ENCODE measurements around the gene GNA15.

Gene GNA15

DNA sequence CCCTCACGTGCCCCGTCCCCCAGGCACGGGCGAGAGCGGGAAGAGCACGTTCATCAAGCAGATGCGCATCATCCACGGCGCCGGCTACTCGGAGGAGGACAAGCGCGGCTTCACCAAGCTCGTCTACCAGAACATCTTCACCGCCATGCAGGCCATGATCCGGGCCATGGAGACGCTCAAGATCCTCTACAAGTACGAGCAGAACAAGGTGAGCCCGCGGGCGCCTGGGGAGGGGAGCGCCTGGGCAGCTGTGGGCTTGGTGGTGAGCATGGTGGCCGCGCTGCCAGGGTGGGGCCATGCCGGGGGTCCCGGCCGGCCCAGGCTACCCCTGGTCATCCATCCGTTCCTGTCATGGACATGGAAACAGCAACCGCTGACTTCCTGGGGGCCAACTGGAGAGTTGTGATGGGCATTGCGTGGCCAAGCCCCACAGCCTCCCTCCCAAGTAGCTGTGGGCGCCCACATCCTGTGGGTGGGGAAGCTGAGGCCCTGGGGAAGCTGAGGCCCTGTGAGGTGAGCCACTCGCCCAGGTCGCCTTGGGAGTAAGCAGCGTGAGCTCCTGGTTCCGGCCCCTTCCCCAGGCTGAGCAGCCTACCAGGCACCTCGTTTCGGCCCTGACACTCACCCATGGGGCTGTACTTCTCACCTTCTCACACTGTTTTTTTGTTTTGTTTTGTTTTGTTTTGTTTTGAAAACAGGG is 25.6 kb upstream of the GNA15 start:
- TF ChIP-seq, protein P1, sequence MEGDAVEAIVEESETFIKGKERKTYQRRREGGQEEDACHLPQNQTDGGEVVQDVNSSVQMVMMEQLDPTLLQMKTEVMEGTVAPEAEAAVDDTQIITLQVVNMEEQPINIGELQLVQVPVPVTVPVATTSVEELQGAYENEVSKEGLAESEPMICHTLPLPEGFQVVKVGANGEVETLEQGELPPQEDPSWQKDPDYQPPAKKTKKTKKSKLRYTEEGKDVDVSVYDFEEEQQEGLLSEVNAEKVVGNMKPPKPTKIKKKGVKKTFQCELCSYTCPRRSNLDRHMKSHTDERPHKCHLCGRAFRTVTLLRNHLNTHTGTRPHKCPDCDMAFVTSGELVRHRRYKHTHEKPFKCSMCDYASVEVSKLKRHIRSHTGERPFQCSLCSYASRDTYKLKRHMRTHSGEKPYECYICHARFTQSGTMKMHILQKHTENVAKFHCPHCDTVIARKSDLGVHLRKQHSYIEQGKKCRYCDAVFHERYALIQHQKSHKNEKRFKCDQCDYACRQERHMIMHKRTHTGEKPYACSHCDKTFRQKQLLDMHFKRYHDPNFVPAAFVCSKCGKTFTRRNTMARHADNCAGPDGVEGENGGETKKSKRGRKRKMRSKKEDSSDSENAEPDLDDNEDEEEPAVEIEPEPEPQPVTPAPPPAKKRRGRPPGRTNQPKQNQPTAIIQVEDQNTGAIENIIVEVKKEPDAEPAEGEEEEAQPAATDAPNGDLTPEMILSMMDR (IDR thresholded peaks at IDR 0.05), result no peak

DNA sequence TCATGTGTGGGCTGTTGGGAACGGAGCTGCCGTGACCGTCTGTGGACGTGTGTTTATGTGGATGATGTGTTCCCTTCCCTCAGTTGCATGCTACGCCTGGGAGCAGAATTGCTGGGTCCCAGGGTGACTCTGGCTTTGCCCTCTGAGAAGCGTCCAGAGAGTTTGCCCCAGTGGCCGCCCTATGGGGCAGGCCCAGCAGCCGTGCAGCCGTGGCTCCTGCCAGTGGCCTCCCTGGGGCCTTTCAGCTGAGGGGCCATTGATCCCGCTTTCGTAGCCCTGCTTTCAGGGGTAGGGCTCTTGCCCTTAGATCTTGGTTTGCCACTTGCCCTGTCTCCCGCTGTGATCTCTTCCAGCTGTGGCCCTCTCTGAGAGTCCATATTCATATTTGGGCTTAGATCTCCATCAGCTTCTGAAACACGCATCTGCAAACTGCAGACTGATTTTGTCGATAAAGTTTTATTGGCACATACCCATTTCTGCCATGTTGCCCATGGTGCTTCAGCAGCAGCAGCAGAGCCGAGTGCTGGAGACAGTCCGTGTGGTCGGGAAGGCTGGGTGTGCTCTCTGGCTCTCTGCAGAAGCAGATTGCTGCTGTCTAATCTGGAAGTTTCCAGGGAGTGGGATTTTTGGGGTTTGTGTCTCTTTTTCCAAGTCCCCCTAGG is 24.1 kb upstream of the GNA15 start:
- TF ChIP-seq, protein P1 (IDR thresholded peaks at IDR 0.05), result no peak

DNA sequence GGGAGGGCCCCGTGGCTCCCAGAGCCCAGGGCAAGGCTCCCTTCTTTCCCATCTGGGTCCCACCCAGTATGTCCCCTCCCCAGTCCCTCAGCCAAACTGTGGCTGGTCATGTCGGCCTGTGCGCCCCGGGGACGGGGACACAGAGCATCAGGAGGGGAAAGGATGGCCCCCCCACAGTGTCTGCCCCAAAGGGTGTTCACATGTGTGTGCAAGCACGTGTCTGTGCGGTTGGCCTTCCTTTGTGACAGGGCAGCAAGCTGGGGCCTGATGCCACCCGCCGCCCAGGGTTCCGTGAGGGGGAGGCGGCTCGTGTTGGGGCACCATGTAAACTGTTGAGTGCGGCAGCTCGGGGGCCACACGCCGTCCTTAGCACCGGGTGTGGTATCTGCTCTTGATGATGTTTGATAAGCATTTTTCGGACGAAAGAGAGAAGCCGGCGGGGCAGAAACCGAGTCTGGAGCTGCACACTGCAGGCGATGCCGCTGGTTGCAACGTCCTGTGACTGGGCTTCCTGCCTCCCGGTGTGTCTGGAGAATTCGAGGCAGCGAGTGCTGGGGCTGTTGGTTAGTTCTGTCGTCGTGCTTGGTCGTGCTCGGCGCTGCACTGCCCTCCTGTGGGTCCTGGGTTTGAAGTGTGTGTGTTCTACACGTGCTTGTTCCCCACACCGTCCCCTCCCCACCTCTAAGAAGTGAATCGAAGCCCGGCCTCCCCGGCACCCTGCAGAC is 23.3 kb upstream of the GNA15 start:
- TF ChIP-seq, protein P1 (IDR thresholded peaks at IDR 0.05), result no peak

DNA sequence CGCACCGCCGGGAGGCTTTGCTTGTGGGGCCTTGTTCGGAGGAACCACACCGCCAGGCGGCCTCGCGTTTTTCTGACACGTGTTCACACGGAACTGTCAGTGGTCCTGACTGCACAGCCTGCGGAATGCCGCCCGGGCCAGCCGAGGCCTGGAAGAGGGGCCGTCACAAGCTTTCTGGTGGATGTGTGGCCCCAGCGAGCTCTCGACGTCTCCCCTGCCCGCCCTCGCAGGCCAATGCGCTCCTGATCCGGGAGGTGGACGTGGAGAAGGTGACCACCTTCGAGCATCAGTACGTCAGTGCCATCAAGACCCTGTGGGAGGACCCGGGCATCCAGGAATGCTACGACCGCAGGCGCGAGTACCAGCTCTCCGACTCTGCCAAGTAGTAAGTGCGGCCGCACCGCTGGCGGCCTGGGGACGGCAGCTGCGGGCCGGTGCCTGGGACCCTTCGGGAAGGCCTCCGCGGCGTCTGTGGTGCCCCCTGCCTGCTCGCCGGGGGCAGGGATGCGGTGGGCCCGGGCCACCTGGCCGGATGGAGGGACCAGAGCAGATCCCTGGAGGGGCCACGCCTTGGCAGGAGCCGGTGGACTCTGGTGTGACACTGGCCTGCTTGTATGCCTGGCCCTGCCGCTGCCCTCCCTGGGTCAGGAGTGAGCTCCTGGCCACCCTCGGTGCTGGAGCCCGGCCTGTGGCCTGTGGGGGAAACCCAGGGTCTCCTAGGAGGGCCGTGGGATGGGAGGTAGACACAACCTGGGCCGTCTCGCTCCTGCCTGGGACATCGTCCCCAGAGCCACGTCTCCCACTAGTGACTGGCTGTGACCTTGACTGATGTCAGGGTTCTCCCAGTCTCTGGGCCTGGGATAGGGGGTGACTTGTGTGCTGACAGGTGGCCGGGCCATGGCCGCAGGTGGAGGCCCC is 22.5 kb upstream of the GNA15 start:
- TF ChIP-seq, protein P1 (IDR thresholded peaks at IDR 0.05), result no peak

DNA sequence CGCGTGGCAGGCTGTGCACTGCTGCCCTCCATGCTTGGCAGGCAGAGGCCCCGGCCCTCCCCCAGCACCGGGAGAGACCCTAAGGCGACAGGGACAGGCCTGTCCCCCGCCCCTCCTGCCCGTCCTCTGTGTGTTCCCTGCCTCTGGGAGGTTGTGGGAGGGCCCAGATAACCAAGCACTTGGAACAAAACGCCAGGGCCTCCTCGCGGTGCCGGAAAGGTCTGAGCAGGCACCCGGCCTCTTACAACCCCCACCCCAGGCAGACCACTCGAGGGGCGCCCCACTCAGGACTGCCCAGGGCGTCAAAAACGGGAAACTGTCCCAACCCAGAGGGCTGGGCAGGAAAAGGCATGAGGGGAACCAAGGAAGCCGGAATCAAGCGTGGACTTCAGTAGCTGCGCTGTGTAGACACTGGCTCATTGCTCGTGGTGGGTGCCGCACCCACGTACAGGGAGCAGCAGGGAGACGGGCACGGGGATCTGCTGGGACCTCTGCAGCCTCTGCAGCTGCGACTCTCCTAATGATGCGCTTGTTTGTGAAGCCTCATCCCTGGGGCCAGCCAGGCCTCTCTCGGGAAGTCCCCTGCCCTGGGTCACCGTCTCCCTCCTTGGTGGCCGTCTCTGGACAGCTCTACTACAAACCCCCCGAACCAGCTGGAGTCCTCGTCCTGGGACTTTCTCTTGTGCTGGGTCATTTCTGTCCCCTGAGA is 21.7 kb upstream of the GNA15 start:
- TF ChIP-seq, protein P1 (IDR thresholded peaks at IDR 0.05), result no peak

DNA sequence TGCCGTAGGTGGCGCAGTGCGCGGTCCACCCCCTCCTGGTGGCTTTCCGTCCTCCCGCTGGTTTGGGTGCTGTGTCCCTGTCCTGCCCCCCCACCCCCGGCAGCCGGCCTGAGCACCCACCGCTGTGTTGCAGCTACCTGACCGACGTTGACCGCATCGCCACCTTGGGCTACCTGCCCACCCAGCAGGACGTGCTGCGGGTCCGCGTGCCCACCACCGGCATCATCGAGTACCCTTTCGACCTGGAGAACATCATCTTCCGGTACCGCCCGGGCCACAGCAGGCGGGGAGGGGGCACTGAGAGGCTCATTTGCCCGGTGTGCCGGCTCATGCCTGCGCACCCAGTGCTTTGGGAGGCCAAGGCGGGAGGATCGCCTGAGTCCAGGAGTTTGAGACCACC is 21.0 kb upstream of the GNA15 start:
- TF ChIP-seq, protein P1 (IDR thresholded peaks at IDR 0.05), result no peak
